HG02588 (cell line): ENCODE results near the gene CRYGB.
"Not testable (repeated sequence)": the region's sequence is repeated elsewhere in the genome, so short reads cannot be mapped to it uniquely, and the experiment has no call there.

ENCODE experiments used
- ATAC-seq: cut with Tn5 transposase; IDR thresholded peaks from one replicate; pipeline ENCODE4 v1.9.1; 2021; ENCODE audit warnings: mild to moderate bottlenecking, moderate library complexity; ENCODE audit not compliant: unreplicated experiment

Gene CRYGB

DNA sequence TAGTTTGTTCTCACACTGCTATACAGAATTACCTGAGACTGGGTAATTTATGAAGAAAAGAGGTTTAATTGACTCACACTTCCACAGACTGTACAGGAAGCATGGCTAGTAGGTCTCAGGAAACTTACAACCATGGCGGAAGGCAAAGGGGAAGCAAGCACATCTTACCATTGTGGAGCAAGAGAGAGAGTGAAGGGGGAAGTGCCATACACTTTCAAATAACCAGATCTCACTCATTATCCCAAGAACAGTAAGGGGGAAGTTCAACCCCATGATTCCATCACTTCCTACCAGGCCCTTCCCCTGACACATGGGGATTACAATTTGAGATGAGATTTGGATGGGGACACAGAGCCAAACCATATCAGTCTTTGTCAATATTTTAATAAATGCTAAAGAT, 5.0 kb upstream of the CRYGB start:
- no peak for ATAC-seq

DNA sequence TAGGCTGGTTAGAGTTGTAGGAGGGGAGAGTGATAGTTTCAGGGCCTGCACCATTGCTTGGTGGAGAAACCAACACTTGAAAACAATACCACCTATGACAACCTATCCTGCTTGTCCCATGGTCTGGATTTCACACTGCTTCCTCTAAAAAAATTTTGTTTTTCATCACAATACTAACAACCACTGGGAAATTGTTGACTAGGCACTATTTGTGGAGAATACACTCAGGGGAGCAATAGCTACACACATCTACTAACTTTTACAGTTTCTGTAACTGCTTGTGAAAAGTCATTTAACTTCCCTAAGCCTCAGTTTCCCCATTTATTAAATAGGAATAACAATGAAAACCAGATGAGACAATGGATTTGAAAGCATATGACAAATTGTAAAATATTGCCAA, 4.1 kb upstream of the CRYGB start:
- no peak for ATAC-seq

DNA sequence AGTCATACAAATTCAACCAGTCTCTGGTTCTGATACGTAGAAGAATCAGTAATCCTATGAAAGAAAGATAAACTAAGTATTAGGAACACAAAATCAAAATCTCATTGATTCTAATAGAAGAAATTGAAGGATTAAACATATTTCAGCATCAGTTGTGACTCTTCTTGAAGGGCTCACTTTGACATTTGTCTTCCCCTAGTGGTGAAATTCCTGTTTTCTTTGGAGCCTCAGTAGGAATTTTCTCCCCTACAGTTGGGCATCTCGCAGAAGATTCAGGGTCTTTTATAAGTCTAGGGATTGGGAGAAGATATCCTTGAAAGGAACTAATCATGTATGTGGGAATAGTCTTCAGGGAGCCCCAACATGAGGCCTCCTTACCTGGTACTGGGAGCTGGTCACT, 2.8 kb upstream of the CRYGB start:
- ATAC-seq: no peak

DNA sequence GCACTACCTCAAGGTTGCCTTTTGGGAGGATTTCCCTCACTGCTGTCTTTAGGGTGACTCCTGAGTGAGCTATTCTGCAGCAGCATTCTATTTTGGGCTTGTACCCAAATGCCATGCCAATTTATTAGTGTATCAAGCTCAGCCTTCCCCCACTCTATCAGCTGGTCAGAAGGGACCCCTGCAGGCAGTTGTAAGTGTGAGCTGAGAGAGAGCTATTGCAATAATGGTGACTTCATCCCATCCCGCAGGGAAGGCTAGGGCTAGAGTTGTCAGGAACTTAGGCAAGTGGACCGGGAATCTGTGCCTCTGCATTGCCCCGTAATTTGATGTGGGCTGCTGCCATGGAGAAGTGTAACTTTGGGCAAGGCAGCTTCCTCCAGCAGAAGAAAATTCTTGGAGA, 1.8 kb upstream of the CRYGB start:
- no peak for ATAC-seq

DNA sequence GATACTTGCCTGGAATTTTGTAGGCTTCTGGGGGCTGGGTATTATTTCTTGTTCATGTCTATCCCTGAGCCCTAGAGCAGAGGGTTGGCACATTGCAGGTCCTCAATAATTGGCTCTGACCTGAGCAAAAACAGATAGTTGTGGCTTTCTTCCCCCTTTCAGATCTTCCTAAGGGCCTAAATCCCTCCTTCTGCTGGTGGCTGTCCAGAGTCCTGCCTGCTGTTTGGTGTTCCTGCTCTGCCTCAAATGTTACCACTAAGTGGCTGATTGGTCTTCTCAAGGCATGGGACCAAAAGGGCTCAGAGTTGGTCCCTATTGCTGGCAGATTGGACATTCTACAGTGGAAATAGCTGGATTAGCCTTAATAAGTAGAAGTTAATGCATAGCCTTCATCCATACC, 1.1 kb upstream of the CRYGB start:
- ATAC-seq: no peak

DNA sequence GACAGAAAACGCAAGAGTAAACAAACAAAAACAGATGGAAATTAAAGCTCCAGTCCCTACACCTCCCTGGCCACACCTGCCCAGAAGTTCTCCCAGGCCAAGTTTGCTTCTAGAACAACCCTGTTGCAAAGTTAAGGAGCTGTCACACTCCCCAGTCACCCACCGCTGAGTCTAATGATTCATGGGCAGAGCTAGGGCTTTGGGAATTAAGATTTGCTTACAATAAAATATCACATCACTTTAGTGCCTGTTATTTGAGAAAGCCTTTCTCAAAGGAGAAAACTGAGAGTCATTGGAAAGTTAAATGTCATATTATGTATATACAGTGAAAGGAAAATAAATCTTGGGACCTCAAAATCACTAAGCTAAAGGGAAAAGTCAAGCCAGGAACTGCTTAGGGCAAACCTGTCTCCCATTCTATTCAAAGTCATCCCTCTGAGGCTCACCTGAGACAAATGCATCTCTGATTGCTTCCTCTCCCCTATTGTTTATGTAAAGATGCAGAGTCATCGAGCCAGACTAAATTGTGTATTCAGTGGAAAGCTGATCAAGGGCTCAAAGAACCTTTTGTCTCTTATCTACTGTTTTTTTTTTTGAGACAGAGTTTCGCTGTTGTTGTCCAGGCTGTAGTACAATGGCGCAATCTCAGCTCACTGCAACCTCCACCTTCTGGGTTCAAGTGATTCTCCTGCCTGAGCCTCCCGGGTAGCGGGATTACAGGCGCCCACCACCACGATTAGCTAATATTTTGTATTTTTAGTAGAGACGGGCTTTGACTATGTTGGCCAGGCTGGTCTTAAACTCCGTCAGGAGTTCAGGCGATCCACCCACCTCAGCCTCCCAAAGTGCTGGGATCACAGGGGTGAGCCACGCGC, 2.8 kb downstream of the CRYGB start:
- no peak for ATAC-seq

DNA sequence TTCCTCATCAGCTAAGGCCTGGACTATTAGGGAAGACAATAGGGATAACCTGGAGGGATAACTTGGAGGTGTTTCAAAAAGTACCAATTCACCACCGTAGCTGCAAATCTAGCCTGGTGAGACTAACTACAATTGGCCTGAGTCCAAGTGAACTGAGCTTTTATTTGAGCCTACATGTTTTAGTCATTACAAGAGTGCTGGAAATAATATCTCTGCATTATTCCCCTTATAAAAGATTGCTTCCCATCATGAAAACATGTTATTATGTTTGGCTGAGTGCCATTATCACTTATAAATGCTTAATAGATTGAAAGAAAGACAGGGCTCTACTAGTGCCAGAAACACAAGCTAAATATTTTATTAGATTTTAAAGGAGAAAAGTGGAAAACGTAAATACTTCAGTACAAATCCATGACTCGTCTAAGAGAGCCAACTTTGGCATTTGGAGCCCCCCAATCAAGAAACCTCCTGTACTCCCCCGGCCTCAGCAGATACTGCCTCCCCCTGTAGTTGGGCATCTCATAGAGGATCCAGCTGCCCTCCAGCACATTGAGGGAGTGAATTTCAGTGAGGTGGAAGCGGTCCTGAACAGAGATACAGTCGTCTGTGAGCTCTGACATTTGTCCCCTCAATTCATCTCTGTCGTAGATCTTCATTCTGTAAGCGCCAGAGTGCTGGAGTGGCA, 3.6 kb downstream of the CRYGB start:
- ATAC-seq: no peak

DNA sequence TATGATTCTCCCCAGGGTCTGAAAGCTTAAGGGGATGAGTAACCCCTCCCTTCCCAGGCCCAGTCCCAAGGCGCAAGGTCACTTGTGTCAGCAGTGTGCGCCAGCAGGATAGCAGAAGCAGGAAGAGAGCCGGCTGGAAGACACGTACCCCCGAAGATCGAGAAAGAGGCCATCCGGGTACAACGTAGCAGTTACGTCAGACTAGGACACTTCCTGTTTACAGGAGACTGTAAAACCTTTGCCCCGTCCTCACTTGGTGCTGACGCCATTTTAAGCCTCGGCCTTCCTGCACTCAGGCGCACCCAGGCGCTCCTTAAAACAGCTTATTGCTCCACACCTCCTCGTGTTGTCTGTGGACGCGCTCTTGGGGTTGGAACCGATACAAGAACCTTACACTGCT, 6.5 kb downstream of the CRYGB start:
- ATAC-seq: no peak

DNA sequence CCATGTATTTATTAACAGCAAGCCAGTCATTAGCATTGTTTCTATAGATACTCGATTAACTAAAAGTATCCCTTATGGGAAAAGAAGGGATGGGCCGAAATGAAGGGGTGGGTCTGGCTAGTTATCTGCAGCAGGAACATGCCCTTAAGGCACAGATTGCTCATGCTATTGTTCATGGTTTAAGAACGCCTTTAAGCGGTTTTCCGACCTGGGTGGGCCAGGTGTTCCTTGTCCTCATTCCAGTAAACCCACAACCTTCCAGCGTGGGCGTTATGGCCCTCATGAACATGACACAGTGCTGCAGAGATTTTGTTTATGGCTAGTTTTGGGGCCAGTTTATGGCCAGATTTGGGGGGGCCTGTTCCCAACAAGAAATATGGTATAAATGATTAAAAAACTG, 7.6 kb downstream of the CRYGB start:
- not testable (repeated sequence) for ATAC-seq

DNA sequence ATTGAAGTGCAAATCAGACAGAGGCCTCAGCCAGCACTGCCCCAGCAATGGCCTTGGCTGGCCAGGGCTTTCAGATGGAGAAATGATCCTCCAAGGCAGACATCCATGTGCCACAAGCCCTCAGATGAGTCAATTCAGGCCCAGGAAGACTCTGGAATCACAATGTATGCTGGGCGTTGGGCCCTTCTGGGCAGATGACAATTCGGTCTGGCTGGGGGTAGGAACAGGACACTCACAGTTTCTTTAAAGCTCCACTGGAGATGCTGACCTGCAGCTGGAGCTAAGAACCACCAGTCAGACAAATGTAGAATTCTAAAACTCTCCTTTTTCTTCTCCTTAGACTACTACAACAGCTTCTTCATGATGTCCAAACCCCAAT, 9.3 kb downstream of the CRYGB start:
- no peak for ATAC-seq

DNA sequence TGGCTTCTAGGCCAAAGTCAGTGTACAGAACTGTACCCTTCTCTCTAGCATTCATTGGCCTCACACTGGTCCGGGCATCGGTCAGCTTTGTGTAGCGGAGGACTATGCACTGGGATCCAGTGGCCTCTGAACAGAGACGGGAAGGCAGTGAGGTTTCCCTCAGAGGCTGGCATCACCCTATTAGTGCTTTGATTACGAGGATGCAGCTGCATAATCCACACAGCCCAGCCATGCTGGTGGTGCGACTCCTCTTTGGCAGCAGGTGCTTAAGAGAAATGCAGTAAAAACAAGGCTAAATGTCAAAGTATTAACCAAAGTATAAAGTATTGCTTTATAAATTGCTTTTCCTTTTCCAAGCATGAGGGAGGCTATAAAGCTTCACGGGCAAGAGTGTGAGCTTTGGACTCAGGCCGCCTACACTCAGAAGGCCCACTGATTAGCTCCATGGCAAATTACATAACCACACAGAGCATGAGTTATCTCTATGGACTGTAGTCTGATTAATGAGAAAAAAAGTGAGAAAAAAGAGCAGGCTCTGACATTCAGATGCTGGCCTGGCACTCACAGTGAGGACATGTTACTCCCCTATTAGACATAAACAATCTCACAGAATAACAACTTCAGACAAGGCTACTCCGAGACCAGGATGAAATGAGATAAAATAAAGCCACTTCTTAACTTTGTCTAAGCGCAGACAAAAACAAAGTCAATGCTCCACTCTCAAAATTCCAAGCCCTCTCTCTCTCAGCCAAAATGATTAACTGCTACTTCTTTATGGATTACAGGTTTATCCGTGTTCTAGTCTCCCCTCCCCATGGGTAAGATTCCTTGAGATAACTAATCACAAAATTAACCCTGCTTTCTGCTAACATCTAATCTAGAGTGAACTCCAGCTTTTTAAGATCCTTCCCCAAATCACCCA, 9.9 kb downstream of the CRYGB start:
- no peak for ATAC-seq

DNA sequence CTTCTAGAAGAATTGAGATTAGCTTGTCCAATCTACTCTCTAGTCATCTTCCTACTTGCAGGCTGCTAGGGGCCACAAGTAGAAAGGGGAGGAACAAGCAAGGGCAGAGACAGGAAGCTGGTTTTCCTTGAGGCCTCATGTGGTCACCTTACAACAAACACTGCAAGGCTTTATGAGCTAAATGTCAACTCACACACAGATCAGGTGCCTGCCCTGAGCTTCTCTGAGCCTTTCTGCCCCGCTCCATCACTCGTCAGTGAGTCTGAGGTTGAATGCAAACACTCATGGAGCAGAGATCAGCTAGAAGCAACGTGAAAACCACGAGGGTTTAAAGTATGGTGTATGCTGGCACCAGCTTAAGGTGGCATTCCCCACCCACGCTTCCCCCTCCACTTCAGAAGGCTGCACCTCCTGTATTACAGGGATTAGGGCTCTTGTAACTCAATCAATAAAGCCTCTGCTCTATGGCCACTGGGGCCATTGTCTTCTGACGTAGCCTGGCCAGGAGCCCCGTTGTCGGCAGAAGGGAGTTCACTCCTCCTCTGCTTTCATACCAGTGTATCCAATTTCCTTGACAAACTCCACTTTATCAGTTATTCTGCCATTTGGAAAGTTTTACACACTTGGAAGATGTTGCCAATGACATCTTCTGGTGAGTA, 10.9 kb downstream of the CRYGB start:
- ATAC-seq: no peak

DNA sequence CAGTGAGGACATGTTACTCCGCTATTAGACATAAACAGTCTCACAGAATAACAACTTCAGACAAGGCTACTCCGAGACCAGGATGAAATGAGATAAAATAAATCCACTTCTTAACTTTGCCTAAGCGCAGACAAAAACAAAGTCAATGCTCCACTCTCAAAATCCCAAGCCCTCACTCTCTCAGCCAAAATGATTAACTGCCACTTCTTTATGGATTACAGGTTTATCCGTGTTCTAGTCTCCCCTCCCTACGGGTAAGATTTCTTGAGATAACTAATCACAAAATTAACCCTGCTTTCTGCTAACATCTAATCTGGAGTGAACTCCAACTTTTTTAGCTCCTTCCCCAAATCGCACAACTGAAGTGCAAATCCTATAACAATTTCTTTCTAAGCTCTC, 15.2 kb downstream of the CRYGB start:
- no peak for ATAC-seq

DNA sequence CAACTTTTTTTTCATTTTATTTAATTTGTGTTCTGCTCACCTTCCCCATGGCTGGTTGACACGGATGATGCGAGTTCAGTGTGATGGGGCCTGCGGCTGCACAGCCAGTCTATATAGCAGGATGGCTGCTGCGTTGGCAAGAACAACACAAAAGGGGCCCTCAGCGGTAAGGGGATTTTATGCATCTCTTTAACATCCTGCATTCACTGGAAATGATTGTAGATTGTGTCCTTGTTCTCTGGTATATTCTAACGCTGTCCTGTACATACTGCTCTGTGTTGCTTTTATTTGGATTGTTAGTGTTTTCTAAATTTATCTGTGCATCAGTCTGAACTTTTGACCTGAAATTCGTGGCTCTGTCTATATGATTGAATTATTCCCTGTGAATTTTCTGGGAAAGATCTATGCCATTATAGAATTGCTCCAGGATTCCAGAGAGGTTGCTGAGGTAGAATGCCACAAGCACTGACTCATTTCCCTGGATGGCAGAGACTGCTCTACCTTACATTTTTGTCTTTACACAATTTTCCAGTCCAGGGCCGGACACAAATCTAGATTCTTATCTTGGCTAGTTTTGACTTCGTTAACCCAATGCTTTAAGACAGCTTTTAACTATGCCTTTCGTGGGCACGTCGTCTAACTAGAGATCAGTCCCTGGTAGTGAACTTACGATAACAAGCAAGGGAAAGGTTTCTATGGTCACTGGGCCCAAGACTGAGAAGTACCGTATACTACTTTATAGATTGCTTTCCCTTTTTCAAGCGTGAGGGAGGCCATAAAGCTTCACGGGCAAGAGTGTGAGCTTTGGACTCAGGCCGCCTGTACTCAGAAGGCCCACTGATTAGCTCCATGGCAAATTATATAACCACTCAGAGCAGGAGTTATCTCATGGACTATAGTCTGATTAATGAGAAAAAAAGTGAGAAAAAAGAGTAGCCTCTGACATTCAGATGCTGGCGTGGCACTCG, 15.9 kb downstream of the CRYGB start, which contains the start of gene CRYGC:
CRYGC (minus strand) TSS at position 85 of the 968 bp plus-strand sequence; CDS start at position 49, 36 bp downstream.
- ATAC-seq: no peak

DNA sequence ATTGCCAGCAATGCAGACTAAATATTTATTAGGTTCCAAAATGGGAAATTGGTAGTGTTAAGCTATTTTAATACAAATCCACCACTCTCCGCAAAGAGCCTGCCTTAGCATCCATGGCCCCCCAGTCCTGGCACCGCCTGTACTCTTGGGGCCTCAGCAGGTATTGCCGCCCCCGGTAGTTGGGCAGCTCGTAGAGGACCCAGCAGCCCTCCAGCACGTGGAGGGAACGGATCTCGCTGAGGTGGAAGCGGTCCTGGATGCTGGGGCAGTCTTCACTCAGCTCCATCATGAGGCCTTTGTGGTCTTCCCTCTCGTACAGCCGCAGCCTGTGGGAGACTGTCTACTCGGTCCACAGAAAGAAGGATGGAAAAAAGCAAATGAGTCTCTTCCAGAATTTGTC, 17.8 kb downstream of the CRYGB start:
- ATAC-seq: no peak

DNA sequence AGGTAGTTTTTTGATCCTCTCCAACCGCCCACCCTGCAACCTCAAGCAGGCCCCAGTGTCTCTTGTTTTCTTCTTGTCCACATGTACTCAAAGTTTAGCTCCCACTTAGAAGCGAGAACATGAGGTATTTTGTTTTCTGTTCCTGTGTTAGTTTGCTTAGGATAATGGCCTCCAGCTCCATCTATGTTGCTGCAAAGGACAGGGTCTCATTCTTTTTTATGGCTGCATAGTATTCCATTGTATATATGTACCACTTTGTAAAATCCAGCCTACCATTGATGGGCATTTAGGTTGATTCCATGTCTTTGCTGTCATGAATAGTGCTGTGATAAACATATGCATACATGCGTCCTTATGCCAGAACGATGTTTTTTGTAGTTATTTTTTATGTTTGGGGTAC, 18.9 kb downstream of the CRYGB start:
- no peak for ATAC-seq

DNA sequence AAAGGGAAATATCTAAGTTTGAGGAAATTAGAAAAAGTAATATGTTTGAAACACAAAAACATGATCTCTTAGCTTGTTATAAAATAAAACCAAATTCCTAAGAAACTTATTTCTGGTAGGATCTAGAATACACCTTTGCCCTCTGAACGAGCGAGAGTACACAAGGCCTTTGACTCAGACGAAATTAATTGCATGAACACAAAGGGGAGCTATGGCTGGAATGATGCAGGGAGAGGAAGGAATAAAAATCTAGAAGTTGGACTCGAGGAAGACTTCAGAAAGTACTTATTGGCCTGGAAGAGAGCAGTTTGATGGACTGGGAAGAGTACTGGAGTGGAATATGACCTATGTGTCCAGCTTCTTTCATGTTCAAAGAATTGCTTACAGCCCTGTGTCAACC, 20.7 kb downstream of the CRYGB start:
- no peak for ATAC-seq

DNA sequence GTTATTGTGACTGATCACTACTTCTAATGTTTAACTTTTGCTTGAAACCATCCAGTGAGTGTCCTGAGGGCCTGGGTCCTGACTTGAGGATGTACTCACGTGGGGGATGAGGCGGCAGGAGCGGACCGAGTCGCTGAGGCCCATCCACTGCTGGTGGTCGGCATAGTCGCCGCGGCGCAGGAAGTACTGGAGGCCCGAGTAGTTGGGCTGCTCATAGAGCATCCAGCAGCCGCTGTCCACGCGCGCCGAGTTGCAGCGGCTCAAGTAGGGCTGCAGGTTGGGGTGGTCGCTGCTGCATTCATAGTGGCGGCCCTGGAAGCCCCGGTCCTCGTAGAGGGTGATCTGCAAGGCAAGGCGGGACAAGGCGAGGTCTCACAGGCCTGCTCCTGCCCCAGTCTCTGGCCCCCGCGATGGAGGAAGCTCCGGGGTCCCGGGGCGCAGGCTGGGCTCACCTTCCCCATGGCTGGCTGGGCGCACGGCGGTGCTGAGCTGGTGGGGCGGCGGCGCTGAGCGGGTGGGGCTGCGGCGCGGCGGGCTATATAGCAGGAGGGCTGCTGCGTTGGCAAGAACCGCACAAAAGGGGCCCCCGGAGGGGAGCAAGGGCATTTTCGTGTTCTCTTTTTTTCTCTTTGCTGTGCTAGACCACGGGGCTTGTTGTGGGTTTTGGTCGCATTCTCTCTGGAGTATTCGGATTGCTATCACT, 21.8 kb downstream of the CRYGB start, which contains the start of gene CRYGD:
CRYGD (minus strand) TSS at position 512 of the 703 bp plus-strand sequence; CDS start at position 461, 51 bp downstream.
- ATAC-seq: not testable (repeated sequence)

DNA sequence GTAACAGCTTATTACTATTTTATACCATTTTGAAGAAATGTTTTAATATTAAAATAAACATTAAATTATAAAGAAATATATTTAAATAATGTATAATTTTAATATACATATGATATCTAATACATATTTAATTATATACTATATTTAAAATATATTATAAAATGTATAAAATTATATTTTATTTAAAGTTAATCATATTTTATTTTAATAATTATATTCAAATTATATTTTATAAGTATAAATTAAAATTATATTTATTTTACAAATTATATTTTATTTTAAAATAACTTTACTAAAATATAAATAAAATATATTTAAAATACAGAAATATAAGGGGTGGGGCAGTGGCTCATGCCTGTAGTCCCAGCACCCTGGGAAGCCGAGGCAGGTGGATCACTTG, 23.7 kb downstream of the CRYGB start:
- no peak for ATAC-seq
